A549 (cell line): ENCODE measurements around the gene SPATA31E1.

Experiments used
- CEBPB ChIP-seq, 2 experiments: fragments of >200 bp in 1 of 2; sonication (Bioruptor Twin) in 1 of 2; formaldehyde crosslinking in 1 of 2; IDR thresholded peaks; 2 replicates each; pipeline ENCODE4 v1.6.1; 2012 to 2016
- EP300 ChIP-seq, 2 experiments: fragments of >200 bp; sonication (Bioruptor Twin); formaldehyde crosslinking; IDR thresholded peaks; 2 replicates in 1 of 2; 3 replicates in 1 of 2; pipeline ENCODE4 v1.6.1; 2016 to 2017
- FOXS1 ChIP-seq: fragments of 250-450 bp; sonication (Bioruptor Pico); IDR thresholded peaks from 2 replicates; pipeline ENCODE4 v1.5.0; 2020; ENCODE audit warnings: mild to moderate bottlenecking, moderate library complexity
- HMGXB4 ChIP-seq: fragments of 250-450 bp; sonication (Bioruptor Pico); IDR thresholded peaks from 2 replicates; pipeline ENCODE4 v1.5.0; 2021; ENCODE audit warnings: mild to moderate bottlenecking, moderate library complexity, borderline replicate concordance
- HOXA7 ChIP-seq: fragments of 250-450 bp; sonication (Bioruptor Pico); IDR thresholded peaks from 2 replicates; pipeline ENCODE4 v1.5.0; 2020; ENCODE audit warnings: mild to moderate bottlenecking, moderate library complexity
- HOXB5 ChIP-seq: fragments of 250-450 bp; sonication (Bioruptor Pico); IDR thresholded peaks from 2 replicates; pipeline ENCODE4 v1.5.0; 2020; ENCODE audit warnings: mild to moderate bottlenecking, moderate library complexity
- PBX3 ChIP-seq: IDR thresholded peaks from 2 replicates; pipeline ENCODE4 v1.6.1; 2012
- POLR2A ChIP-seq: IDR thresholded peaks from 2 replicates; pipeline ENCODE4 v1.6.1; 2012; ENCODE audit warnings: mild to moderate bottlenecking, low read length
- POLR2AphosphoS2 ChIP-seq: conservative IDR thresholded peaks from 2 replicates; pipeline ENCODE4 v1.6.1; 2012; ENCODE audit warnings: low read length, improper control_type of control experiment, inconsistent platforms
- RAD21 ChIP-seq, 2 experiments: fragments of >200 bp in 1 of 2; sonication (Bioruptor Twin) in 1 of 2; formaldehyde crosslinking in 1 of 2; IDR thresholded peaks in 1 of 2; conservative IDR thresholded peaks in 1 of 2; 2 replicates in 1 of 2; 3 replicates in 1 of 2; pipeline ENCODE4 v1.6.1; 2012 to 2018; ENCODE audit warnings: inconsistent platforms in 1 of 2
- REST ChIP-seq: fragments of 200-600 bp; sonication (generic); IDR thresholded peaks from 2 replicates; pipeline ENCODE4 v1.6.1; 2016; ENCODE audit warnings: antibody characterized with exemption, mild to moderate bottlenecking, moderate library complexity
- SMC3 ChIP-seq: fragments of >200 bp; sonication (Bioruptor Twin); formaldehyde crosslinking; IDR thresholded peaks from 3 replicates; pipeline ENCODE4 v1.6.1; 2018; ENCODE audit warnings: inconsistent platforms
- TF ChIP-seq, protein P1 (sequence below): fragments of >200 bp; sonication (Bioruptor Twin); formaldehyde crosslinking; IDR thresholded peaks from 3 replicates; pipeline ENCODE4 v1.5.1; 2016

DNA sequence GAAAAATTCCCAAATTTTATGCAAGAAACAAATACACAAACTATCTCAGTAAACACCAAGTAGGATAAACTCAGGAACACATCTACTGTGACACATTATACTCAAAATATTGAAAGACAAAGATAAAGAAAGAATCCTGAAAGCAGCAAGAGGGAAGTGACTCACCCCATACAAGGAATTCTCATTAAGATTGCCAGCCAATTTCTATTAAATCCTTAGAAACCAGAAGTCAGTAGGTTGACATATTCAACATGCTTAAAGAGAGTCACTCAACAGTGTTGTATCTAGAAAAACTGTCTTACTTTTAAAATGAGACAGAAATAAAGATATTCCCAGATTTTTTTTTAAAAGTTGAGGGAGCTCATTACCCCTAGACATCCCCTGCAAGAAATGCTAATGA is 15.5 kb downstream of the SPATA31E1 start:
- TF ChIP-seq PBX3 (no peak), CEBPB (IDR thresholded peaks at IDR 0.05) (no peak), FOXS1 (CRISPR knock-in tag) (no peak), POLR2A (no peak), EP300 (IDR thresholded peaks at IDR 0.05) (no peak), HOXB5 (CRISPR knock-in tag) (no peak), POLR2AphosphoS2 (no peak), RAD21 (conservative IDR thresholded peaks at IDR 0.05 in 1 of 2, IDR thresholded peaks at IDR 0.05 in 1 of 2) (no peak), HOXA7 (CRISPR knock-in tag) (no peak), REST (no peak), SMC3 (no peak), HMGXB4 (CRISPR knock-in tag) (no peak)
- TF ChIP-seq, protein P1, sequence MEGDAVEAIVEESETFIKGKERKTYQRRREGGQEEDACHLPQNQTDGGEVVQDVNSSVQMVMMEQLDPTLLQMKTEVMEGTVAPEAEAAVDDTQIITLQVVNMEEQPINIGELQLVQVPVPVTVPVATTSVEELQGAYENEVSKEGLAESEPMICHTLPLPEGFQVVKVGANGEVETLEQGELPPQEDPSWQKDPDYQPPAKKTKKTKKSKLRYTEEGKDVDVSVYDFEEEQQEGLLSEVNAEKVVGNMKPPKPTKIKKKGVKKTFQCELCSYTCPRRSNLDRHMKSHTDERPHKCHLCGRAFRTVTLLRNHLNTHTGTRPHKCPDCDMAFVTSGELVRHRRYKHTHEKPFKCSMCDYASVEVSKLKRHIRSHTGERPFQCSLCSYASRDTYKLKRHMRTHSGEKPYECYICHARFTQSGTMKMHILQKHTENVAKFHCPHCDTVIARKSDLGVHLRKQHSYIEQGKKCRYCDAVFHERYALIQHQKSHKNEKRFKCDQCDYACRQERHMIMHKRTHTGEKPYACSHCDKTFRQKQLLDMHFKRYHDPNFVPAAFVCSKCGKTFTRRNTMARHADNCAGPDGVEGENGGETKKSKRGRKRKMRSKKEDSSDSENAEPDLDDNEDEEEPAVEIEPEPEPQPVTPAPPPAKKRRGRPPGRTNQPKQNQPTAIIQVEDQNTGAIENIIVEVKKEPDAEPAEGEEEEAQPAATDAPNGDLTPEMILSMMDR = no peak
